K562 (cell line): ENCODE results near the gene RHD. TPM values are rescaled to one million over a fixed set of nuclear protein-coding genes. Genes with fewer than 3 reads are reported as not detected.

Source experiments
- ATAC-seq: fragments of 200-7000 bp; cut with Tn5 transposase; 3 replicates; pipeline ENCODE4 v1.9.1; 2020; ENCODE audit warnings: moderate library complexity
- BruUV-seq: library from RNA; stranded (reverse); fragments of 400-500 nt; replicated peaks from 2 replicates; lab custom pipeline; 2021; lab: Mats Ljungman, UMichigan
- CTCF ChIA-PET: fragments of 300-600 bp; formaldehyde crosslinking; extraction: SDS; loops from one replicate; lab custom pipeline; 2021; ENCODE audit warnings: low intra/inter-chr PET ratio; lab: Yijun Ruan, JAX
- POLR2A ChIA-PET: fragments of 300-600, 350-650 bp; sonication (Branson Sonifier 250); formaldehyde crosslinking; extraction: SDS; loops from one replicate; lab custom pipeline; 2021; ENCODE audit warnings: antibody characterized with exemption, inconsistent platforms; lab: Yijun Ruan, JAX
- DNase-seq, 4 experiments: peaks; one replicate each; pipeline versions ENCODE4 v3.0.0 to v3.0.0-alpha.2; 2011 to 2018; ENCODE audit warnings: low spot score in 3 of 4, mixed read lengths in 3 of 4; ENCODE audit errors: extremely low read depth in 1 of 4
- FAIRE-seq: peaks from 2 replicates; lab custom pipeline; 2011; peaks lifted over from hg19 to GRCh38; lab: Jason Lieb, UNC
- H2AFZ ChIP-seq: 2 replicates; pipeline ENCODE4 v1.6.0; 2011; ENCODE audit warnings: low read depth, low read length, control low read depth, inconsistent platforms
- H3K27ac ChIP-seq: fragments of 200-600 bp; 3 replicates; pipeline ENCODE4 v1.8.0; 2011; ENCODE audit warnings: low read depth, mild to moderate bottlenecking, control low read depth, inconsistent platforms, low read length, moderate library complexity, mixed read lengths; ENCODE audit errors: extremely low read depth
- H3K27me3 ChIP-seq, 2 experiments: fragments of 300-600 bp in 1 of 2; 2 replicates in 1 of 2; 3 replicates in 1 of 2; pipeline versions ENCODE4 v1.6.0 to v1.8.0; 2011; ENCODE audit warnings: inconsistent platforms in 2 of 2, low read length in 2 of 2, mild to moderate bottlenecking in 1 of 2, mixed read lengths in 1 of 2, moderate library complexity in 1 of 2; ENCODE audit not compliant: control insufficient read depth in 2 of 2, insufficient read depth in 2 of 2
- H3K36me3 ChIP-seq: fragments of 300-600 bp; 3 replicates; pipeline ENCODE4 v1.8.0; 2011; ENCODE audit warnings: mild to moderate bottlenecking, low read length, inconsistent platforms; ENCODE audit not compliant: control insufficient read depth, insufficient read depth
- H3K4me1 ChIP-seq, 2 experiments: fragments of 200-600 bp in 1 of 2; replicated peaks in 1 of 2; 2 replicates in 1 of 2; 3 replicates in 1 of 2; pipeline versions ENCODE4 v1.5.1 to v1.8.0; 2011; ENCODE audit warnings: inconsistent platforms in 2 of 2, low read length in 2 of 2, mild to moderate bottlenecking in 1 of 2, mixed read lengths in 1 of 2, moderate library complexity in 1 of 2; ENCODE audit not compliant: control insufficient read depth in 2 of 2, insufficient read depth in 2 of 2
- H3K4me2 ChIP-seq: 2 replicates; pipeline ENCODE4 v1.6.1; 2011; ENCODE audit warnings: low read length, control low read depth, inconsistent platforms, mixed read lengths; ENCODE audit not compliant: insufficient read depth
- H3K4me3 ChIP-seq: fragments of 200-600 bp; sonication (generic), shearing (Covaris generic); 2 replicates; pipeline ENCODE4 v1.5.1; 2016; ENCODE audit warnings: control low read depth, inconsistent platforms
- H3K79me2 ChIP-seq: fragments of 200-600 bp; 3 replicates; pipeline ENCODE4 v1.8.0; 2011; ENCODE audit warnings: low read length, inconsistent platforms; ENCODE audit not compliant: control insufficient read depth, insufficient read depth
- H3K9ac ChIP-seq, 2 experiments: 2 replicates each; pipeline versions ENCODE4 v1.6.0 to v1.6.1; 2011; ENCODE audit warnings: low read depth in 2 of 2, low read length in 2 of 2, control low read depth in 1 of 2, inconsistent platforms in 1 of 2, mild to moderate bottlenecking in 1 of 2, mixed read lengths in 1 of 2; ENCODE audit not compliant: insufficient read depth in 1 of 2
- H3K9me1 ChIP-seq: one replicate; pipeline ENCODE4 v1.6.0; 2011; ENCODE audit warnings: inconsistent platforms, mild to moderate bottlenecking, low read length, moderate library complexity; ENCODE audit not compliant: control insufficient read depth, insufficient read depth
- H3K9me3 ChIP-seq: replicated peaks from 2 replicates; pipeline ENCODE4 v1.5.1; 2011; ENCODE audit warnings: low read depth, low read length, inconsistent platforms; ENCODE audit not compliant: control insufficient read depth, insufficient read depth
- H4K20me1 ChIP-seq: replicated peaks from 2 replicates; pipeline ENCODE4 v1.6.1; 2011; ENCODE audit warnings: low read length, inconsistent platforms, mixed read lengths; ENCODE audit not compliant: control insufficient read depth, insufficient read depth
- FOXA3 ChIP-seq, 2 experiments: fragments of 450-650 bp in 1 of 2; sonication (generic) in 1 of 2; formaldehyde crosslinking; IDR thresholded peaks in 1 of 2; conservative IDR thresholded peaks in 1 of 2; 2 replicates each; pipeline versions ENCODE4 v1.4.0 to v1.8.0; 2020 to 2022; ENCODE audit warnings: mild to moderate bottlenecking in 2 of 2, missing genetic modification reagents in 1 of 2
- GTF2E2 ChIP-seq: fragments of 200-800 bp; sonication (Bioruptor generic); IDR thresholded peaks from 2 replicates; pipeline ENCODE4 v1.6.1; 2016; ENCODE audit warnings: missing genetic modification characterization, missing compliant biosample characterization
- ZNF507 ChIP-seq: conservative IDR thresholded peaks from 2 replicates; pipeline ENCODE4 v1.6.1; 2017; ENCODE audit warnings: missing genetic modification characterization, missing compliant biosample characterization
- in situ Hi-C: fragments of 300-500 bp; cut with MboI; formaldehyde crosslinking; loops from 4 replicates; pipeline ENCODE4 v1.15.0; 2018; ENCODE audit warnings: inconsistent platforms, mixed read lengths
- intact Hi-C: fragments of 100-400 bp; cut with micrococcal nuclease; formaldehyde crosslinking; loops from 2 replicates; pipeline ENCODE4 v1.14.2; 2022
- polyA plus RNA-seq, 8 experiments: library from polyadenylated mRNA; depleted of rRNA in 4 of 8; stranded (reverse) in 5 of 8; unstranded in 3 of 8; fragments of >200 nt; fragmentation: Nextera tagmentation in 2 of 8; fragmentation: Illumina TruSeq in 1 of 8; extraction: Ambion mirVana in 2 of 8; extraction: Trizol in 1 of 8; gene quantifications; 2 replicates each; pipeline versions ENCODE4 v1.2.1 to v1.2.3, GENCODE V29; 2011 to 2014; ENCODE audit warnings: inconsistent platforms in 1 of 8, missing spikeins in 1 of 8
- total RNA-seq, 7 experiments: library from RNA; depleted of rRNA in 6 of 7; stranded (reverse); fragments of >200 nt in 6 of 7; fragmentation: Illumina TruSeq in 2 of 7; extraction: Trizol in 2 of 7; gene quantifications; 2 replicates each; pipeline versions ENCODE4 v1.2.1 to v1.2.3, GENCODE V29; 2011 to 2021; ENCODE audit warnings: low replicate concordance in 1 of 7
- TF ChIP-seq, protein P1 (sequence below), 2 experiments: fragments of 450-650 bp in 1 of 2; sonication (generic) in 1 of 2; formaldehyde crosslinking in 1 of 2; IDR thresholded peaks; 2 replicates each; pipeline versions ENCODE4 v1.7.1 to v1.9.0; 2016 to 2022; ENCODE audit warnings: inconsistent platforms in 1 of 2, mild to moderate bottlenecking in 1 of 2, missing genetic modification reagents in 1 of 2

The RHD gene
- total and polyA plus RNA-seq, 9 of the 15 experiments (the other 6 are each of a cell fraction or from before 2014, with no cell fraction given), result 8.8 to 32.4 (median 15.0) TPM

DNA sequence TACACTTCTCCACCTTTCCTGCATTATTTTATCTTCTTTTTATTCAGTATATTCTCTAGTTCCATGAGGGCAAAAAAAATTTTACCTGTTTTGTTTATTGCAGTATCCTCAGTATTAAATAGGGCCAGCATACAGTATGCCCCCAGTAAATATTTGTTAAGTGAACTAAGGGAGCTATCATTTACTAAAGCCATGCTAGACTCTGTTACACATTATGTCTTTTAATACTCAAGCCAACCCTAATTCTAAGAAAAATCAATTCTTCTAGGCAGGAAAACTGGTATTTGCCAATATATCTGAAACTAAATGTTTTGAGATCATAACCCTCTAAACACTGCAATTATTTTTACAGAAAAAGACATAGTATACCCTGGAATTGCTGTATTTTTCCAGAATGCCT is 84.1 kb downstream of the RHD start:
- ATAC-seq, result no peak

More for the DNA sequence above, 84.1 kb downstream of the RHD start:
- H3K36me3 ChIP-seq, result peaks cover 71% of the 10 kb centered on the region
- TF ChIP-seq FOXA3 (CRISPR knock-in tag; conservative IDR thresholded peaks at IDR 0.05 in 1 of 2, IDR thresholded peaks at IDR 0.05 in 1 of 2), result no peak
- peak; percentile 39 for TF ChIP-seq ZNF507 (tag)
- TF ChIP-seq, protein P1, sequence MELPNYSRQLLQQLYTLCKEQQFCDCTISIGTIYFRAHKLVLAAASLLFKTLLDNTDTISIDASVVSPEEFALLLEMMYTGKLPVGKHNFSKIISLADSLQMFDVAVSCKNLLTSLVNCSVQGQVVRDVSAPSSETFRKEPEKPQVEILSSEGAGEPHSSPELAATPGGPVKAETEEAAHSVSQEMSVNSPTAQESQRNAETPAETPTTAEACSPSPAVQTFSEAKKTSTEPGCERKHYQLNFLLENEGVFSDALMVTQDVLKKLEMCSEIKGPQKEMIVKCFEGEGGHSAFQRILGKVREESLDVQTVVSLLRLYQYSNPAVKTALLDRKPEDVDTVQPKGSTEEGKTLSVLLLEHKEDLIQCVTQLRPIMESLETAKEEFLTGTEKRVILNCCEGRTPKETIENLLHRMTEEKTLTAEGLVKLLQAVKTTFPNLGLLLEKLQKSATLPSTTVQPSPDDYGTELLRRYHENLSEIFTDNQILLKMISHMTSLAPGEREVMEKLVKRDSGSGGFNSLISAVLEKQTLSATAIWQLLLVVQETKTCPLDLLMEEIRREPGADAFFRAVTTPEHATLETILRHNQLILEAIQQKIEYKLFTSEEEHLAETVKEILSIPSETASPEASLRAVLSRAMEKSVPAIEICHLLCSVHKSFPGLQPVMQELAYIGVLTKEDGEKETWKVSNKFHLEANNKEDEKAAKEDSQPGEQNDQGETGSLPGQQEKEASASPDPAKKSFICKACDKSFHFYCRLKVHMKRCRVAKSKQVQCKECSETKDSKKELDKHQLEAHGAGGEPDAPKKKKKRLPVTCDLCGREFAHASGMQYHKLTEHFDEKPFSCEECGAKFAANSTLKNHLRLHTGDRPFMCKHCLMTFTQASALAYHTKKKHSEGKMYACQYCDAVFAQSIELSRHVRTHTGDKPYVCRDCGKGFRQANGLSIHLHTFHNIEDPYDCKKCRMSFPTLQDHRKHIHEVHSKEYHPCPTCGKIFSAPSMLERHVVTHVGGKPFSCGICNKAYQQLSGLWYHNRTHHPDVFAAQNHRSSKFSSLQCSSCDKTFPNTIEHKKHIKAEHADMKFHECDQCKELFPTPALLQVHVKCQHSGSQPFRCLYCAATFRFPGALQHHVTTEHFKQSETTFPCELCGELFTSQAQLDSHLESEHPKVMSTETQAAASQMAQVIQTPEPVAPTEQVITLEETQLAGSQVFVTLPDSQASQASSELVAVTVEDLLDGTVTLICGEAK (IDR thresholded peaks at IDR 0.05), result 0 out of 2 replicates have a peak, but pooled peaks have one; percentile 0
- TF ChIP-seq, protein P1 (CRISPR knock-in tag; IDR thresholded peaks at IDR 0.05), result no peak
- TF ChIP-seq GTF2E2, result peak; percentile 25; the same call in 1 of the 2 replicates
- no peak overlapping the region for H3K4me3 ChIP-seq
- no TSS peak for BruUV-seq
- peak overlapping the region; percentile 46 for H3K27ac ChIP-seq
- H4K20me1 ChIP-seq, result no peaks in the 10 kb centered on the region
- peaks cover 4 to 21% of the 10 kb centered on the region in 2 experiments; a peak in 4 of 5 replicates for H3K4me1 ChIP-seq
- FAIRE-seq (no peak), DNase-seq (no peak)
- no peaks in the 10 kb centered on the region for H3K27me3 ChIP-seq
- peaks cover 5% of the 10 kb centered on the region for H3K9me1 ChIP-seq
- H3K4me2 ChIP-seq, result no peak overlapping the region
- POLR2A ChIA-PET, result interaction anchor here (1.1 kb wide), 1 partner anchor 124 kb away, joined by 3 read pairs; the partner anchor contains the start of gene SYF2
- H3K9ac ChIP-seq, result peak overlapping the region in 1 of 2 experiments; percentile 79; a peak in 1 of 4 replicates
- in situ Hi-C loops, result no loop called here
- CTCF ChIA-PET, result no interaction called here
- no peaks in the 10 kb centered on the region for H3K79me2 ChIP-seq
- no peaks in the 10 kb centered on the region for H3K9me3 ChIP-seq
- H2AFZ ChIP-seq, result no peak overlapping the region
- intact Hi-C loops, result no loop called here
